RWPE1 (cell line): ENCODE results near the gene OXER1.
A peak's percentile ranks its signal among the peaks of the same experiment; 100 is the strongest.

ENCODE experiments used
- CTCF ChIA-PET: fragments of 350-600 bp; sonication (Branson Sonifier 250); formaldehyde crosslinking; extraction: SDS; loops from one replicate; lab custom pipeline; 2021; lab: Yijun Ruan, JAX
- POLR2A ChIA-PET: fragments of 400-600 bp; formaldehyde crosslinking; extraction: SDS; loops from one replicate; lab custom pipeline; 2020; ENCODE audit warnings: antibody characterized with exemption; ENCODE audit not compliant: low non-redundant PET; lab: Yijun Ruan, JAX
- DNase-seq: peaks from one replicate; pipeline ENCODE4 v3.0.0; 2012; ENCODE audit warnings: low spot score
- H3K27ac ChIP-seq: fragments of 450-650 bp; 2 replicates; pipeline ENCODE4 v1.5.1; 2017
- CTCF ChIP-seq: fragments of 450-650 bp; conservative IDR thresholded peaks from 2 replicates; pipeline ENCODE4 v1.5.1; 2017; ENCODE audit warnings: low read depth, mild to moderate bottlenecking

OXER1 gene

DNA sequence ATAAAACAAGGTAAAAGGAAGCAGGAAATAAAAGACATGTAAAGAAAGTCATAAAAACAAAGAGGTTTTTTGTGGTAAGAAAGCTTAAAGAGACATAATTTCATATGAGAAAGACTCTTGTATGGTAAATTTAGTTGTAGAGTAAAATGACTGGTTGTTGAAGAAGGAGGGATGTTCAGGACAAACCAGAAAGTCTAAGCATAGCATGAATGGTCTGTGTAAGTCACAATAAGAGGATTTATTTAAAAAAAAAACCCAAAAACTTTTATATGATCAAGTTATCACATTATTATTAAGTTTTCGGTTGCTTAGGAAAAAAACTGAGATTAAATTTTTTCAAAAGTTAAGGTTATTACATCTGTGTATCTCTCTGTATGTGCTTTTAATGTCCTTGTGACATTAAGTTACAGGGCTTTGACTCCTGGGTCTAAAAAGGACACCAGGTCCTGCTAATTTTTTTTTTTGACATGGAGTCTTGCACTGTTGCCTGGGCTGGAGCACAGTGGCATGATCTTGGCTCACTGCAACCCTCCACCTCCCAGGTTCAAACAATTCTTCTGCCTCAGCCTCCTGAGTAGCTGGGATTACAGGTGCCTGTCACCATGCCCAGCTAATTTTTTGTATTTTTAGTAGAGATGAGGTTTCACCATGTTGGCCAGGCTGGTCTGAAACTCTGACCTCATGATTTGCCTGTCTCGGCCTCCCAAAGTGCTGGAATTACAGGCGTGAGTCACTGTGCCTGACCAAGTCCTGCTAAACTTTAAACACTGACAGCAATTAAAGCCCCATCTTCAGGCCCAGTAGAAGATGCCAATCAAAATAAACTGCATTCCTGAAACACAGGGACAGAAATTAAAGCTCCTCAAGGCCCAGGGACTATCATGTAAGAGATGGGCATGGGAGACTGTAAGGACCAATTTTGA is 14.2 kb upstream of the OXER1 start:
- CTCF ChIA-PET, result no interaction called here
- POLR2A ChIA-PET, result no interaction called here
- no peak overlapping the region for H3K27ac ChIP-seq

DNA sequence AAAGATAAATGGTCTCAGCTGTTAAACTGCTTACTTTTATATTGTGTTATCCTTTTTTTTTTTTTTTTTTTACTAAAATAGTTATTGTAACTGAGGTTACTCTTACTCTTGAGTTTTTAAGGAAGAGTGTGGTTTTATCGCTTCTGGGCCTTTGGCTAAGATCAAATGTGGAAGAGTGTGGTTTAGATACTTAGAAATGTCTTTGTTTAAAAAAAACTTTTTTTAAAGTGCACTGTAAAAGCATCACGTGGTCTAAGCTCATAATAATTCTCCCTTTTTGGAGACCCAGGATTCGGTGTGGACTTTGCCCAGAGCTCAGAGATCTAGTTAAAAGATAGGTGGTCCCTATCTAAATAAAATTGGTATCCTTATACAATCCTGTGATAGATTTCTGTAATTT is 11.9 kb upstream of the OXER1 start:
- CTCF ChIA-PET, result interaction anchor here (0.6 to 0.8 kb wide), 3 partner anchors 52 to 833 kb away, joined by 3 to 7 read pairs (median 4); no protein-coding TSS in a partner anchor
- POLR2A ChIA-PET, result no interaction called here
- no peak overlapping the region for H3K27ac ChIP-seq
- no peak for TF ChIP-seq CTCF
- no peak for DNase-seq

More for the DNA sequence above, 14.2 kb upstream of the OXER1 start:
- TF ChIP-seq CTCF, result no peak
- no peak for DNase-seq

DNA sequence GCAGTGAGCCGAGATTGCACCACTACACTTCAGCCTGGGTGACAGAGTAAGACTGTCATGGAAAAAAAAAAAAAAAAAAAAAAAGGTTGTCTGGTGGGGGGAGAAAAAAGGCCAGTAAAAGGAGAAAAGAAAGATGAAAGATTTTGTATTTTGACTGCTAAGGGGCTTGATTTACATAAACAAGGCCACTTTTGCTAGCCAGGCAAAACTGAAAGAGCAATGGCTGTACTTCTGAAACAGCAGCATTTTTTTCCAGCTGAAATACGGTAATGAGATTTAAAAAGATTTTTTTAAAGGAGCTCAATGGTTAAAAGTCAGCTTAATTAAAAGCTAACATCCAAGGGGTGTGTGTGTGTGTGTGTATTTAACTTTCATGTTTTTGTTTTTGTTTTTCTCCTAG is 11.3 kb upstream of the OXER1 start:
- no peak for TF ChIP-seq CTCF
- CTCF ChIA-PET, result interaction anchor here (0.7 to 0.8 kb wide), 2 partner anchors 53 to 830 kb away, joined by 3 to 7 read pairs; no protein-coding TSS in a partner anchor
- H3K27ac ChIP-seq, result no peak overlapping the region
- DNase-seq, result no peak
- POLR2A ChIA-PET, result no interaction called here

DNA sequence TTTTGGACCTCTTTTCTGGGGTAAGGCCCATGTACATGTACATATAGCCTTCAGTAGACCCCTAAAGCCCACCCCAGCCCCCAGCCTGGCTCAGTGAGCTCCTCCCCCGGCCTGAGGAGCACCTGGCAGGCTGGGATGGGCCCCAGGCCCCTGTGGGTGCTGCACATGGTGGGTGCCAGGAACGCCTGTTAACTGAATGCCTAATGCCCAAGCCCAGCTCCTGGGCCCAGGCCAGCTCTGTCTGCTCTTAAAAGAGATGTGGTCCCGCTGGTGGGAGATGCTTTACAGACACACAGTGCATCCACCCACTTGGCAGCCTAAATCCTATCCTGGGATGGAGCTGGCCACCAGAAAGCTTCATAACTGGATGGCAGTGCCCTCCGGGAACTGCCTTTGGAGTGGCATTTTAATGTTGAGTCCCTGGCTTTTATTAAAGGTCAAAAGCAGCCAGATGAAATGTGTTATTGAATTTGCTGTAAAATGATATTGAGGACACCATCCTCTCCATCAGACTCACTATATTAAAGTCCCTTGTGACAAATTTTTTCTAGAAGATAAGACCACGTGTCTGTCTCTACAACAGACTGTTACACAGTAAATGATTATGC is 7.7 kb upstream of the OXER1 start:
- ChIA-PET POLR2A (no interaction called here), CTCF (no interaction called here)
- TF ChIP-seq CTCF, result no peak
- H3K27ac ChIP-seq, result no peak overlapping the region
- DNase-seq, result no peak

GRCh38 chr2:42770288-42771131 is 6.6 kb upstream of the OXER1 start:
- ChIA-PET CTCF (no interaction called here), POLR2A (no interaction called here)
- TF ChIP-seq CTCF, result no peak
- DNase-seq, result peak; percentile 26
- H3K27ac ChIP-seq, result no peak overlapping the region
